ENCODE results near the gene WSB1.

The WSB1 gene

DNA sequence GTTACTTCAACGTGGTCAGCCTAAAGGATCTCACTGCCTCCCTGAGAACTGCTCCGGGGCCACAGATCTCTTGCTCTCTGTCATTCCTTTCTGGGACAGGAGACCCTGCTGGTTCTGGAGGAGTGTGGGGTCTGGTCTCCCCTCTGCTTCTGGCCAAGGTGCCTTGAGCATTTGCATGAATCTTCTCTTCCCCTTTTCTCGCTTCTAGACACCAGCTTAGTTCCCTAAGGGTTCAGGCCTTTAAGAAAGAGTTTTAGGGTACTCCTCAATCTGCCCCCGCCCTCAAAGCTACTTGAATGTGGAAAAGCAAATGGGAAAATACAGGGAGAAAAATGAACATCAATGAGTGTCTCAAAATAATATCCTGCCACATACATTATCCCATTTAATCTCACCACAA lies 48.1 kb downstream of the WSB1 start:
- H3K4me3 ChIP-seq: no peak overlapping the region
- H3K9me3 ChIP-seq (replicated peaks in 1 of 11): peaks cover 0 to 12% (median 0%) of the 10 kb centered on the region in 11 experiments; a peak in 6 of 22 replicates
- H3K9ac ChIP-seq: no peak overlapping the region
- no peak for TF ChIP-seq Cebpa-rat (IDR thresholded peaks at IDR 0.05)
- H4K20me1 ChIP-seq: no peaks in the 10 kb centered on the region
- H3K27ac ChIP-seq: no peak overlapping the region
- peak overlapping the region in 2 of 11 experiments; percentile 6 to 20; a peak in 5 of 22 replicates for H3K4me2 ChIP-seq
- peaks cover 45 to 72% (median 57%) of the 10 kb centered on the region in 10 experiments for H3K4me1 ChIP-seq
- no peaks in the 10 kb centered on the region for H3K27me3 ChIP-seq
- no peaks in the 10 kb centered on the region for H3K36me3 ChIP-seq

DNA sequence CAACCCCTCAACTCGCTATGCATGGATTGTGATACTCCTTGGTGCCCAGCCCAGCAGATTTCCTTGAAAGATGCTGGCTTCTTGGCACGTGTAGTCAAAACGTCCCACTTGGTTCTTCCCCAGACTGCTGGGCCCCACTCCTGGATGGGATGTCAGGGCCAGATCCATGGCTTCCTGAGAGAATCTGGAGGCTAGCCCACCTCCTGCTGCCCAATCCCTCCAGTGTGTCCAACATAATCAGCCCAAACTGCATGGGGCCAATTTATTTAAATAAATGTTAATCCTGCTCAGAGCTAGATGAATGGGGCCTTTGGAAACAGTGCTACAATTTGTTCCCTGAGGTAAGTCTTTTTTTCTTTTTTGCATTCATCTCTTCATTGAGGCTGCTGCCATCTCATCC lies 49.4 kb downstream of the WSB1 start:
- Histone ChIP-seq H3K4me3 (no peak overlapping the region), H3K9ac (no peak overlapping the region), H3K4me1 (peaks cover 53 to 81% (median 68%) of the 10 kb centered on the region in 10 experiments), H4K20me1 (no peaks in the 10 kb centered on the region), H3K4me2 (no peak overlapping the region; a peak in 1 of 22 replicates), H3K27me3 (no peaks in the 10 kb centered on the region), H3K27ac (no peak overlapping the region), H3K36me3 (no peaks in the 10 kb centered on the region), H3K9me3 (replicated peaks in 1 of 11) (peaks cover 0 to 12% (median 0%) of the 10 kb centered on the region in 11 experiments; a peak in 6 of 22 replicates)
- TF ChIP-seq Cebpa-rat (IDR thresholded peaks at IDR 0.05): no peak

DNA sequence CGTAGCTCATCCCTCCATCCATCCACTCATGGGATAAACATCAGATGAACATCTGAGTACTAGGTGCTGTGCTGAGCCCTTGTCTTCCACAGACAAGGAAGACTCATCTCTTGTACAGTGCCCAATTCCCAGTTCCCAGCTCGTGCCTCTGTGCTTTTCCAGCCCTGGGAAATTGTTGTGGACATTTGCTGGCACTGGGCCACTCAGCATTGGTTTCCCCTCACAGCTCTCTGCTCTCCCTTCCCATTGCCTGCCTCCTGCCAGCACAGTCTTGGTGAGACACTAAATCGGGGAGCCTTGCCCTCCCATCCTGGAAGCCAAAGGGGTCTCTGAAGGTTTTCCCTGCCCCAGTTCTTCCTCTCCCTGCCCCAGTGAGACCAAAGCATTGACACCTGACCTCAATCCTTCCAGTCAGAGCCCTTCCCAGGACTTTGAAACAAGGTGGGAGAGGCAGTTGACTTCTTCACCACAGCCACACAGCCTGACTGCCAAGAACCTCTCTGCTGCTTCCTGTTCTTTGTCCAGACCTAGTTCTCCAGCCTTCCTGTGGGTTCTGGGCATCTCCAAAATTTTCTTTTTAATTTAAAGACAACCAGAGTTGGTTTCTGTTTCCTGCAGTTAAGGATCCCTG lies 50.2 kb downstream of the WSB1 start:
- no peak overlapping the region for H3K4me3 ChIP-seq
- H3K9me3 ChIP-seq (replicated peaks in 1 of 11): peaks cover 0 to 12% (median 0%) of the 10 kb centered on the region in 11 experiments; a peak in 6 of 22 replicates
- TF ChIP-seq Cebpa-rat (IDR thresholded peaks at IDR 0.05): no peak
- no peaks in the 10 kb centered on the region for H3K36me3 ChIP-seq
- peaks cover 50 to 79% (median 66%) of the 10 kb centered on the region in 10 experiments for H3K4me1 ChIP-seq
- no peaks in the 10 kb centered on the region for H3K27me3 ChIP-seq
- no peaks in the 10 kb centered on the region for H4K20me1 ChIP-seq
- H3K4me2 ChIP-seq: peak overlapping the region; percentile 42 to 73 (median 63)
- peak overlapping the region in 3 of 11 experiments; percentile 9 to 33 (median 20); a peak in 4 of 22 replicates for H3K27ac ChIP-seq
- H3K9ac ChIP-seq: peak overlapping the region in 2 of 11 experiments; percentile 15 to 22; a peak in 2 of 22 replicates

DNA sequence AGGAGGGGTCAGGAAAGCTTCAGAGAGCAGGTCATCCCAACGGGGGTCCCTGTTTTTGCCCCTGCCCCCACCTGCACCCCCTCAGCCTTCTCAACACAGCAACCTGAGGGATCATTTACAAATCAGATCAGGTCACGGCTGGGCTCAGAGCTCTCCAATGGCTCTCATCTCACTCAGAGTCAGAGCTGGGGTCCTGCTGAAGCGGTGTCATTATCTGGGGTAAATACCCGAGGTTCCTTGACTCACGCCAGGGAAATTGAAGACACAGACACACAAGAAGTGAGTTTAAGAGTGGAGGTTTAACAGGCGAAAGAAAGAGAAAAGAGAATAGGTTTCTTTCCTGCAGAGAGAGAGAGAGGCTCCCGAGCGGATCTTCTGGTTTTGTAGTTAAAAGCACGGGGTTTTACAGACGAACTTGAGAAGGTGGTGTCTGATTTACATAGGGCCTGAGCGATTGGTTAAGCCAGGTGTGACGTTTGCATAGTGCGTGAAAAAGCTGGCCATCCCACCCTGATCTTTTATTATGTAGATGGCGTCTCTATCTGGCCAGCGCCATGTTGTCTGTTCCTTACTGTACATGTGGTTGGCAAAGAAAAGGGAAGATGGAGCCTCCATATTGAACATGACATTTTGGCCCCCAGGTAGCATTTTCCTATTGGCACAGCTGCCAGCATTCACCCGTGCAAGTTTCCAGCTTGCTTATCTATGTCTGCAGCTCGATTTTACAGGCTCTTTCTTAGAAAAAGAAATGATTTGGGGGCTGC lies 51.4 kb downstream of the WSB1 start:
- H3K4me3 ChIP-seq: no peak overlapping the region
- no peaks in the 10 kb centered on the region for H4K20me1 ChIP-seq
- no peaks in the 10 kb centered on the region for H3K27me3 ChIP-seq
- TF ChIP-seq Cebpa-rat (IDR thresholded peaks at IDR 0.05): no peak
- H3K9ac ChIP-seq: no peak overlapping the region
- H3K27ac ChIP-seq: peak overlapping the region in 1 of 11 experiments; percentile 9; a peak in 1 of 22 replicates
- peak overlapping the region; percentile 42 to 73 (median 63); a peak in 19 of 22 replicates for H3K4me2 ChIP-seq
- peaks cover 43 to 74% (median 63%) of the 10 kb centered on the region in 10 experiments for H3K4me1 ChIP-seq
- no peaks in the 10 kb centered on the region for H3K36me3 ChIP-seq
- H3K9me3 ChIP-seq (replicated peaks in 1 of 11): peaks cover 0 to 12% (median 0%) of the 10 kb centered on the region in 11 experiments; a peak in 6 of 22 replicates

DNA sequence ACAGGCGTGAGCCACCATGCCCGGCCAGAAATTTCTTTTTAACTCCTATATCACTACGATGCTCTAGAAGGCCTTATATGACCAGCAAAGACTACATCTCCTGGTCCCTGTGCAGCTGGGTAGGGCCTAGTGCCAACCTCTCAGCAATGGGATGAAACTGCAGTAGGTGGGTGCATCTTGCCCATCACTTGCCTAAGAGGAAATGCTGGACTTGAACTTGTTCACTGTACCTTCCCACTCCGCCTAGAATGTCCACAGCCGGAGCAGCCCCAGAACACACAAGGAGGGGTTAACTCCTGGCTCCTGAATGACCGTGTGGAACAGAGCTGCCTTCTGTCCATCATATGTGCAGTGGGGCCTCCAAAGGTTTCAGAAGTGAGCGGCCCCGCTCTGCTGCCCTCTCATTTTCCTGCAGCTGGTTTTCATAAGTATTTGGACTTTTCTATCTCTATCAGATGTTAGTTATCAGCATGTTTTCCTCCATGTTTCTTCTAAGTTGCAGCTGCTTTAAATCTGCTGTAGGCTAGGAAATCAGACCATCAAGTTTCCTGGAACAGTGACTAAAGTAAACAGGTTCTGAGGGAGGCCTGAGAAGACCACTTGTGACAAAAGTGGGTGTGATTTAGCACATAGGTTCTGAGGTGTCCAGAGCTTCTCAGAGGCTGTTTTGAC lies 52.5 kb downstream of the WSB1 start:
- Histone ChIP-seq H3K27ac (peak overlapping the region in 8 of 11 experiments; percentile 1 to 60 (median 30); a peak in 10 of 22 replicates), H3K9ac (peak overlapping the region in 2 of 11 experiments; percentile 7 to 26; a peak in 1 of 22 replicates)

DNA sequence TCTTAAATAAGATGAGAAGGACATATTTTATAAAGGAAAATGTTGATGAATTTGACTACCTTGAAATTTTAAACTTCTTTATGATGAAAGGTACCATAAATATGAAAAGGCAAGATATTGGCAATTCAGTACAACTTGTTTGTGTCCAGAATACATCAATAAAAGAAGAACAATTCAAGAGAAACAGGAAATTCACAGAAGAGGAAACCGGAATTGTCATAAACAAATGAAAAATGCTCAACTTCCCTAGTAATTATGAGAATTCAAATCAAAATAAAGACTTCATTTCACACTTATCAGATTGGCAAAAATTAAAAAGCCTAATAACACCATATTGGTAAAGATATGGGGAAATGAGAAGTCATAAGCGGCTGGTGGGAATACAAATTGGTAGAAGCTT lies 54.3 kb downstream of the WSB1 start:
- TF ChIP-seq Cebpa-rat (IDR thresholded peaks at IDR 0.05): no peak
- H3K9ac ChIP-seq: peak overlapping the region in 3 of 11 experiments; percentile 71 to 74 (median 72); a peak in 7 of 22 replicates
- no peaks in the 10 kb centered on the region for H3K36me3 ChIP-seq
- no peaks in the 10 kb centered on the region for H3K27me3 ChIP-seq
- H3K9me3 ChIP-seq (replicated peaks in 1 of 11): peaks cover 0 to 12% (median 5%) of the 10 kb centered on the region in 11 experiments; a peak in 7 of 22 replicates
- no peaks in the 10 kb centered on the region for H4K20me1 ChIP-seq
- peak overlapping the region in 5 of 10 experiments; percentile 47 to 61 (median 53); a peak in 5 of 20 replicates for H3K4me3 ChIP-seq
- H3K4me2 ChIP-seq: peak overlapping the region; percentile 67 to 87 (median 76); a peak in 20 of 22 replicates
- H3K27ac ChIP-seq: peak overlapping the region in 5 of 11 experiments; percentile 57 to 76 (median 69); a peak in 8 of 22 replicates
- peaks cover 43 to 71% (median 64%) of the 10 kb centered on the region in 10 experiments for H3K4me1 ChIP-seq

More for the DNA sequence above, 52.5 kb downstream of the WSB1 start:
- Histone ChIP-seq H3K4me1 (peaks cover 37 to 73% (median 58%) of the 10 kb centered on the region in 10 experiments), H4K20me1 (no peaks in the 10 kb centered on the region), H3K36me3 (no peaks in the 10 kb centered on the region), H3K4me2 (peak overlapping the region; percentile 20 to 85 (median 49)), H3K9me3 (replicated peaks in 1 of 11) (peaks cover 0 to 12% (median 0%) of the 10 kb centered on the region in 11 experiments; a peak in 6 of 22 replicates), H3K27me3 (no peaks in the 10 kb centered on the region), H3K4me3 (no peak overlapping the region)
- no peak for TF ChIP-seq Cebpa-rat (IDR thresholded peaks at IDR 0.05)

DNA sequence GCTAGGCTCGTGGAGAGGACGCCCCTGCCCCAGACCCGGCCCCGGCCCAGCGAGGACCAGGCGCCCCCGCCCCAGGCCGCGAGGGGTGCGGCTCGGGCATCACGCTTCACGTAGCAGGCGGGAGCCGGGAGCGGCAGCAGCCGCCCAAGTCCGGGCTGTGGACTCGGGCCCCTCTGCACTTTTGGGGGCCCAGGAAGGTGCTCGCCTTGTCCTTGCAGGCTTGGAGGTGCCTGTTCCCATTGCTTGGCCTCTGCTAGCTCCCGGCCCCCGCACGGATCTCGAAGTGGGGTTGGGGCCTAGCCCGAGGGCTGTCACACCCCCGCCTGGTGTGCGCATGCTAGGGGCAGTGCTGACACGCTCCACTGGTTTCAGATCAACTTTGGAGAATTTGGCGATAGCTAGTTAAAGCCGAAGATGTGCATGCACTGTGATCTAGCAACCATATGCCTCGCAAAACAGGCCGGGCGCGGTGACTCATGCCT lies 55.7 kb downstream of the WSB1 start:
- Histone ChIP-seq H3K4me1 (peaks cover 43 to 68% (median 61%) of the 10 kb centered on the region in 10 experiments), H3K4me3 (peak overlapping the region; percentile 47 to 69 (median 54)), H3K4me2 (peak overlapping the region; percentile 67 to 87 (median 76)), H3K36me3 (no peaks in the 10 kb centered on the region), H3K9ac (peak overlapping the region; percentile 62 to 81 (median 75)), H3K9me3 (replicated peaks in 1 of 11) (peaks cover 0 to 12% (median 5%) of the 10 kb centered on the region in 11 experiments; a peak in 7 of 22 replicates), H4K20me1 (no peaks in the 10 kb centered on the region), H3K27me3 (no peaks in the 10 kb centered on the region), H3K27ac (peak overlapping the region; percentile 56 to 76 (median 65); a peak in 21 of 22 replicates)
- TF ChIP-seq Cebpa-rat (IDR thresholded peaks at IDR 0.05): no peak

DNA sequence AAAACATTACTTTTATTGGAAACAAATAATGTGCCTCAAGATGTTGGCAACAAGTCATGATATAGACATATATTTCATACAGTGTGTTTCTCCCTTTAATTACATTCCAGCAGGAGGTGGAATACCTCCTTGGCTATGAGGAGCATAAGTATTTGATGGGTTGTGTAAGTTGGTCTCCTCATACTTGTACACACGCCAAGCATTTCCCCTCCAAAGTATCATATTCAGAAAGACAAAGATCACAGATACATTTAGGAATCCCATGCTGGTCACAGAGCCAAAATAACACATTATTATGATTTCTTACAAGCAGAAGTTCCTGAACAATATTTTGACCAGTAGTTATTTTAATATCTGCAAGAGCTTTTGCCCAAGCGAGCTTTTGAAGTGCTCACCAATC lies 57.8 kb downstream of the WSB1 start:
- Histone ChIP-seq H3K4me3 (no peak overlapping the region), H3K9ac (no peak overlapping the region), H4K20me1 (no peaks in the 10 kb centered on the region), H3K27ac (no peak overlapping the region), H3K36me3 (no peaks in the 10 kb centered on the region), H3K4me2 (peak overlapping the region in 1 of 11 experiments; percentile 80; a peak in 1 of 22 replicates), H3K27me3 (no peaks in the 10 kb centered on the region), H3K9me3 (replicated peaks in 1 of 11) (peaks cover 0 to 8% (median 0%) of the 10 kb centered on the region in 11 experiments; a peak in 4 of 22 replicates), H3K4me1 (peaks cover 41 to 64% (median 57%) of the 10 kb centered on the region in 10 experiments)
- no peak for TF ChIP-seq Cebpa-rat (IDR thresholded peaks at IDR 0.05)
